Measurements from ENCODE around the gene CALR3.
A peak's percentile ranks its signal among the peaks of the same experiment; 100 is the strongest.
"Not testable (repeated sequence)": the region's sequence is repeated elsewhere in the genome, so short reads cannot be mapped to it uniquely, and the experiment has no call there.

The CALR3 gene

GRCh38 chr19:16449330-16449961 is 46.5 kb downstream of the CALR3 start:
- TF ChIP-seq, protein P1, sequence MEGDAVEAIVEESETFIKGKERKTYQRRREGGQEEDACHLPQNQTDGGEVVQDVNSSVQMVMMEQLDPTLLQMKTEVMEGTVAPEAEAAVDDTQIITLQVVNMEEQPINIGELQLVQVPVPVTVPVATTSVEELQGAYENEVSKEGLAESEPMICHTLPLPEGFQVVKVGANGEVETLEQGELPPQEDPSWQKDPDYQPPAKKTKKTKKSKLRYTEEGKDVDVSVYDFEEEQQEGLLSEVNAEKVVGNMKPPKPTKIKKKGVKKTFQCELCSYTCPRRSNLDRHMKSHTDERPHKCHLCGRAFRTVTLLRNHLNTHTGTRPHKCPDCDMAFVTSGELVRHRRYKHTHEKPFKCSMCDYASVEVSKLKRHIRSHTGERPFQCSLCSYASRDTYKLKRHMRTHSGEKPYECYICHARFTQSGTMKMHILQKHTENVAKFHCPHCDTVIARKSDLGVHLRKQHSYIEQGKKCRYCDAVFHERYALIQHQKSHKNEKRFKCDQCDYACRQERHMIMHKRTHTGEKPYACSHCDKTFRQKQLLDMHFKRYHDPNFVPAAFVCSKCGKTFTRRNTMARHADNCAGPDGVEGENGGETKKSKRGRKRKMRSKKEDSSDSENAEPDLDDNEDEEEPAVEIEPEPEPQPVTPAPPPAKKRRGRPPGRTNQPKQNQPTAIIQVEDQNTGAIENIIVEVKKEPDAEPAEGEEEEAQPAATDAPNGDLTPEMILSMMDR (IDR thresholded peaks at IDR 0.05; ENCODE audit: low read depth, low read length): no peak
- H3K4me3 ChIP-seq (ENCODE audit: low read depth, low read length): no peak overlapping the region
- in situ Hi-C loops (cut with HindIII; ENCODE audit: low sequenced_read_pairs): no loop called here
- DNase-seq (ENCODE audit: low read depth, low spot score): no peak

DNA sequence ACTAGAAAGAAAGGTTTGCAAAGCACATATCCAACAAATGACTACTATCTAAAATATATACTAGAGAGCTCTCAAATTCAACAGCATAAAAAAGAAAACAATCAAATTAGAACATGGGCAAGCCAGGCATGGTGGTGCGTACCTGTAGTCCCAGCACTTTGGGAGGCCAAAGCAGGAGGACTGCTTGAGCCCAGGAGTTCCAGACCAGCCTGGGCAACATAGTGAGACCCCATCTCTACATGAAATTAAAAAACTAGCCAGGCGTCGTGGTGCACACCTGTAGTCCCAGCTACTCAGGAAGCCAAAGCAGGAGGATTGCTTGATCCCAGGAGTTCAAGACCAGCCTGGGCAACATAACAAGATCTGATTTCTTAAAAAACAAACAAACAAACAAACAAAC is 47.1 kb downstream of the CALR3 start:
- DNase-seq (ENCODE audit: low read depth, low spot score); H3K4me3 ChIP-seq (ENCODE audit: low read depth, low read length); in situ Hi-C loops (cut with HindIII; ENCODE audit: low sequenced_read_pairs): not testable (repeated sequence)

DNA sequence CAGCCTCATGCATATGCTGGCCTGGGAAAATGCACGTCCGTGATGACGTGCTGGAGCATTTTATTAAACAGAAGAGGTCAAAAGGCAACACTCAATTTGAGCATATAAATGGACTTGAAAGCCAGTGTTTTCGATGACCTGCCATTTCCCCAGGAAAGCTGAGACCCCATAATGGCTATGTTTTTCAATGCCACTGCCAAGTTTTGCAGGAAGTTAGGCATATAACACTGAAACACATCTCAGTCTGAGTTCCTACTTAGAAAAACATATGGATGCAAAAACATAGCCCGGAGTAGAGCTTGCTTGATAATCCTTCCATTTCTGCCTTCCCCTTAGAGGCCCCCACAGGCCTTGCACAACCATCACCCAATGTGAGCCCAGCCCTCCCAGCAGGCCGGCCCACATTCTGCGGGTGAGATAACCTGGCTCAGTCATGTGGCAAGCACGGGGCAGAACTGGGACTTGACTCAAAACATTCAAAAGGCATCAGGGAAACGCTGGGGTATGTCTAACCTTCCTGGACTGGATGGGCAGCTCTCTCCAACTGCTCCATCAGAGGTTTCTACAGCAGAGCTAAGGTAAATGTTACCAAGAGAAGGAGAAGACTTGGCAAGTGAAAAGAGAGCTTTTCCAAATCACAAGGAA is 49.1 kb downstream of the CALR3 start:
- no peak overlapping the region for H3K4me3 ChIP-seq (ENCODE audit: low read depth, low read length)
- DNase-seq (ENCODE audit: low read depth, low spot score): peak; percentile 82
- in situ Hi-C loops (cut with HindIII; ENCODE audit: low sequenced_read_pairs): no loop called here
- TF ChIP-seq, protein P1 (IDR thresholded peaks at IDR 0.05; ENCODE audit: low read depth, low read length): no peak

- TF ChIP-seq, protein P1 (IDR thresholded peaks at IDR 0.05; ENCODE audit: low read depth, low read length): no peak
- DNase-seq (ENCODE audit: low read depth, low spot score): no peak
- no peak overlapping the region for H3K4me3 ChIP-seq (ENCODE audit: low read depth, low read length)
- in situ Hi-C loops (cut with HindIII; ENCODE audit: low sequenced_read_pairs): no loop called here
Observed at GRCh38 chr19:16446108-16446723, 49.8 kb downstream of the CALR3 start.

DNA sequence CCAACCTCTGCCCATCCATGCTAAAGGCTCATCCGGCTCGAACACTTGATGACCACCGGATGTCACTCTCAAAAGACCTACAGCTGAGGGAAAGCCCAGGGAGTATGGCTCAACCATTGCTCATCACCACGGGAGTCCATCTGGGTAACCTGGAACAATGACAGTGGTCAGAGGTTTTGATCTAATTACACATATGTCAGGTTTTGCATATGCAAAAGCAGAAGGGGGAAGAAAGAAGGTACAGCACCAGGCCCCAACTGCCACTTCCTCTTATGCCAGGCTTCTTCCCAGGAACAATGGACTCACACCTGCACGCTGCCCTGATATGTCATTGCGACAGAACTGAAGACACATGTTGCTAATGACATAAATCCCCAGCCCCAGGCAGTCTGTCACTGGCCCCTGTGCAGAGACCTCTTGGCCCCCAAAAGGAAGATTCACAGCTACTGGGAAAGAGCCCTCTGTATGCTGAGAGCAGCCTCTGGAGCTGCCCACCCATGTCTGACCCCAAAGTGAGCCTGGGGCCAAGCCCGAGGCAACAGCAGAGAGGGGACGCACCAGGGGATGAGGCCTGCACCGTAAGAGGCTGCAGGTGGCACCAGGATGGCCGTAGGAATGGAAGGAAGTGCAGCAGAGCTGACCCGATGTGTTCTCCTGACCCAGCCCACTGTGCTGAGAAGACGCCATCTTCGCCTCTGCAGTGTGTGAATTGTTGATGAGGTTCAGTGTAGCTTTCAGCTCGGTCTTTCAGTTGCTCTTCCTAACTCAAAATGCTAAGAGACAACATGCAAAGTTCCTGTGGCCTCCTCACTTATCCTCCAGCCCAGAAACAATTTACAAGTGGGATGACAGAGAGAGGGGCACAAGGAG is 50.5 kb downstream of the CALR3 start:
- no peak overlapping the region for H3K4me3 ChIP-seq (ENCODE audit: low read depth, low read length)
- TF ChIP-seq, protein P1 (IDR thresholded peaks at IDR 0.05; ENCODE audit: low read depth, low read length): no peak
- in situ Hi-C loops (cut with HindIII; ENCODE audit: low sequenced_read_pairs): no loop called here
- peak; percentile 52 for DNase-seq (ENCODE audit: low read depth, low spot score)

GRCh38 chr19:16444269-16444600 is 51.7 kb downstream of the CALR3 start:
- DNase-seq (ENCODE audit: low read depth, low spot score): no peak
- no peak overlapping the region for H3K4me3 ChIP-seq (ENCODE audit: low read depth, low read length)
- TF ChIP-seq, protein P1 (IDR thresholded peaks at IDR 0.05; ENCODE audit: low read depth, low read length): no peak
- in situ Hi-C loops (cut with HindIII; ENCODE audit: low sequenced_read_pairs): no loop called here

Measured in astrocyte of the spinal cord (primary cell).